OCI-LY7 (cell line): Measurements from ENCODE around the gene PRLR. TPM values are rescaled to one million over a fixed set of nuclear protein-coding genes. Genes with fewer than 3 reads are reported as not detected.
A peak's percentile ranks its signal among the peaks of the same experiment; 100 is the strongest.

Experiments
- Bru-seq: library from RNA; stranded (reverse); fragments of 400-500 nt; gene quantifications from one replicate; lab custom pipeline; 2021; lab: Mats Ljungman, UMichigan
- BruChase-seq, 2 experiments: library from RNA; stranded (reverse); fragments of 400-500 nt; gene quantifications; one replicate each; lab custom pipeline; 2021; lab: Mats Ljungman, UMichigan
- BruUV-seq: library from RNA; stranded (reverse); fragments of 400-500 nt; replicated peaks from 2 replicates; lab custom pipeline; 2021; lab: Mats Ljungman, UMichigan
- CTCF ChIA-PET: fragments of 300-600 bp; sonication (Branson Sonifier 250); formaldehyde crosslinking; loops from one replicate; lab custom pipeline; 2022; ENCODE audit warnings: antibody characterized with exemption; ENCODE audit not compliant: unreplicated experiment; lab: Charles Lee
- POLR2A ChIA-PET: fragments of 300-600 bp; sonication (Branson Sonifier 250); formaldehyde crosslinking; loops from one replicate; lab custom pipeline; 2022; ENCODE audit warnings: antibody characterized with exemption; lab: Charles Lee
- DNase-seq: peaks from one replicate; pipeline ENCODE4 v3.0.0-alpha.2; 2015; ENCODE audit warnings: low spot score
- H2AFZ ChIP-seq: fragments of 200-600 bp; sonication (generic), shearing (Covaris generic); 2 replicates; pipeline ENCODE4 v1.6.1; 2014; ENCODE audit warnings: mild to moderate bottlenecking, antibody characterized with exemption, low read length, moderate library complexity
- H3K27ac ChIP-seq: fragments of 200-600 bp; sonication (generic); 2 replicates; pipeline ENCODE4 v1.5.1; 2014; ENCODE audit warnings: mixed run types, low read depth, mild to moderate bottlenecking, moderate library complexity, low read length, inconsistent platforms; ENCODE audit not compliant: poor library complexity, severe bottlenecking
- H3K36me3 ChIP-seq: fragments of 200-600 bp; sonication (generic); 2 replicates; pipeline ENCODE4 v1.6.1; 2014; ENCODE audit warnings: mild to moderate bottlenecking, antibody characterized with exemption, low read length, moderate library complexity, mixed read lengths; ENCODE audit not compliant: insufficient read depth
- H3K4me1 ChIP-seq: fragments of 200-600 bp; sonication (generic); 2 replicates; pipeline ENCODE4 v1.5.1; 2014; ENCODE audit warnings: mild to moderate bottlenecking, low read length; ENCODE audit not compliant: insufficient read depth, poor library complexity, severe bottlenecking
- H3K4me2 ChIP-seq: fragments of 200-600 bp; sonication (generic); 2 replicates; pipeline ENCODE4 v1.6.1; 2014; ENCODE audit warnings: mild to moderate bottlenecking, low read length
- H3K4me3 ChIP-seq: fragments of 200-600 bp; sonication (generic); 2 replicates; pipeline ENCODE4 v1.5.1; 2014; ENCODE audit warnings: mild to moderate bottlenecking, low read depth, low read length; ENCODE audit not compliant: poor library complexity, severe bottlenecking
- H3K79me2 ChIP-seq: fragments of 200-600 bp; sonication (generic); 2 replicates; pipeline ENCODE4 v1.6.1; 2016; ENCODE audit warnings: low read depth, mild to moderate bottlenecking, low read length, moderate library complexity, mixed read lengths; ENCODE audit not compliant: insufficient read depth
- H3K9me2 ChIP-seq: fragments of 200-600 bp; sonication (generic); 2 replicates; pipeline ENCODE4 v1.6.1; 2016; ENCODE audit warnings: mild to moderate bottlenecking, low read length, mixed read lengths; ENCODE audit not compliant: insufficient read depth
- H3K9me3 ChIP-seq: fragments of 200-600 bp; sonication (generic); 2 replicates; pipeline ENCODE4 v1.6.1; 2014; ENCODE audit warnings: mild to moderate bottlenecking, mixed run types, low read length, mixed read lengths
- H4K20me1 ChIP-seq: fragments of 200-600 bp; sonication (generic); 2 replicates; pipeline ENCODE4 v1.6.1; 2014; ENCODE audit warnings: mild to moderate bottlenecking, antibody characterized with exemption, low read length, moderate library complexity, mixed read lengths; ENCODE audit not compliant: insufficient read depth
- CTCF ChIP-seq: fragments of 200-600 bp; sonication (generic); conservative IDR thresholded peaks from 2 replicates; pipeline ENCODE4 v1.5.1; 2014; ENCODE audit warnings: mild to moderate bottlenecking, antibody characterized with exemption, low read length, moderate library complexity, mixed read lengths
- EZH2phosphoT487 ChIP-seq: fragments of 200-600 bp; sonication (generic); IDR thresholded peaks from 2 replicates; pipeline ENCODE4 v1.6.1; 2018; ENCODE audit warnings: low read depth, borderline replicate concordance, mild to moderate bottlenecking, mixed run types, antibody characterized with exemption, low read length, moderate library complexity, mixed read lengths
- intact Hi-C: fragments of 100-400 bp; cut with micrococcal nuclease; formaldehyde crosslinking; loops from one replicate; pipeline ENCODE4 v1.10.0; 2022; ENCODE audit not compliant: unreplicated experiment
- long read RNA-seq: library from polyadenylated mRNA; stranded (forward); transcript quantifications from one replicate; pipeline ENCODE4 v2.0.0, GENCODE V29; 2022
- total RNA-seq, 2 experiments: library from RNA; depleted of rRNA in 1 of 2; stranded (reverse); fragments of >200 nt in 1 of 2; shearing (Covaris generic) in 1 of 2; gene quantifications; 2 replicates each; pipeline ENCODE4 v1.2.3, GENCODE V29; 2014 to 2022

The PRLR gene
- total RNA-seq (2014; rRNA removed; shearing (Covaris generic)) = not detected in 2 replicates
- total RNA-seq (2022) = not detected in 2 replicates
- Bru-seq, nascent RNA = not detected
- BruChase-seq, experiment 1, labeled RNA remaining after a 6-hour chase = not detected
- BruChase-seq, experiment 2, labeled RNA remaining after a 2-hour chase = percentile 1 among the genes with signal in this experiment
- long read RNA-seq = 0 reads

GRCh38 chr5:35230038-35230611 lies at the start of gene PRLR:
Gene PRLR (minus strand): TSS chr5:35230487. CDS start chr5:35089620, 140,867 bp downstream.
- Histone ChIP-seq H3K4me2 (no peak within 1 kb of the TSS), H2AFZ (no peak within 1 kb of the TSS), H3K4me1 (no peaks in the 10 kb centered on the region), H3K79me2 (no peaks in the 10 kb centered on the region), H3K36me3 (no peaks in the 10 kb centered on the region), H4K20me1 (no peaks in the 10 kb centered on the region), H3K4me3 (no peak within 1 kb of the TSS), H3K9me2 (no peaks in the 10 kb centered on the region), H3K27ac (no peak within 1 kb of the TSS), H3K9me3 (no peaks in the 10 kb centered on the region)
- POLR2A ChIA-PET = interaction anchor here (0.6 to 0.7 kb wide), 2 partner anchors 205 to 697 kb away, joined by 3 read pairs; no protein-coding TSS in a partner anchor
- CTCF ChIA-PET = no interaction called here
- no peak for TF ChIP-seq CTCF
- no peak for TF ChIP-seq EZH2phosphoT487
- no TSS peak for BruUV-seq
- intact Hi-C loops = no loop called here
- no peak for DNase-seq

GRCh38 chr5:35274839-35275509 lies 44.7 kb upstream of the PRLR start:
- Histone ChIP-seq H3K9me2 (no peaks in the 10 kb centered on the region), H3K4me1 (no peaks in the 10 kb centered on the region), H3K36me3 (no peaks in the 10 kb centered on the region), H4K20me1 (no peaks in the 10 kb centered on the region), H3K9me3 (no peaks in the 10 kb centered on the region), H3K4me2 (no peak overlapping the region), H3K27ac (no peak overlapping the region), H3K79me2 (no peaks in the 10 kb centered on the region), H2AFZ (no peak overlapping the region), H3K4me3 (no peak overlapping the region)
- CTCF ChIA-PET = no interaction called here
- no peak for DNase-seq
- POLR2A ChIA-PET = no interaction called here
- TF ChIP-seq EZH2phosphoT487 (no peak), CTCF (no peak)
- BruUV-seq = no TSS peak
- intact Hi-C loops = no loop called here

DNA sequence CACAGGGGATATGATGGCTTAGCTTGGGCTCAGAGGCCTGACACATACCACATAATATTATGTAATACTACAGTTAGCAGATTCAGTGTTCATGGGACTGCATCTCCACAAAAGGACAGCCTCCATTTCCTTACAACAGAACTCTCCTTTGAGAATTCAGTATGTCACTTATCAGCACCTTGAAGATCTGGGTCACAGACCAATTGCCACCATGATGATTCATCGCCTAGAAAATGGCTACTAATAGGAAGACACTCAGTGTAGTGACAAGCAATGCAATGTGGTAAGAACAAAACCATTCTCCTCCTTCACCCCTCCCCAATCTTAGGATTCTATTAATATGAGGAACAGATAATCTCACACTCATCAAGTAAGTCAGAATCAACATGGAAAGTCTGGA lies 38.7 kb upstream of the PRLR start:
- Histone ChIP-seq H3K79me2 (no peaks in the 10 kb centered on the region), H3K9me2 (no peaks in the 10 kb centered on the region), H3K36me3 (no peaks in the 10 kb centered on the region), H3K4me3 (no peak overlapping the region), H4K20me1 (no peaks in the 10 kb centered on the region), H2AFZ (no peak overlapping the region), H3K4me2 (no peak overlapping the region), H3K9me3 (no peaks in the 10 kb centered on the region), H3K4me1 (no peaks in the 10 kb centered on the region), H3K27ac (no peak overlapping the region)
- BruUV-seq = no TSS peak
- TF ChIP-seq EZH2phosphoT487 (no peak), CTCF (no peak)
- POLR2A ChIA-PET = no interaction called here
- intact Hi-C loops = no loop called here
- no peak for DNase-seq
- CTCF ChIA-PET = no interaction called here
